Measurements from ENCODE around the gene UBAC2. TPM values are rescaled to one million over a fixed set of nuclear protein-coding genes. Genes with fewer than 3 reads are reported as not detected.

The UBAC2 gene
- total and polyA plus RNA-seq, 2 donors (not counting 3 experiments of a cell fraction or from before 2014, with no cell fraction given), result 45.7 to 54.4 TPM

GRCh38 chr13:99366075-99366987 lies 165.7 kb downstream of the UBAC2 start:
- FAIRE-seq (no peak), DNase-seq (ENCODE audit: low read depth, low spot score) (no peak)
- Histone ChIP-seq H3K9me3 (replicated peaks; ENCODE audit: control insufficient read depth, insufficient read depth, low read length) (no peaks in the 10 kb centered on the region), H3K9me1 (replicated peaks; ENCODE audit: control insufficient read depth, extremely low read depth, insufficient read depth, low read length) (no peaks in the 10 kb centered on the region), H3K9ac (replicated peaks; ENCODE audit: extremely low read depth, insufficient read depth, low read length) (no peak overlapping the region), H3K4me3 (replicated peaks in 1 of 3; ENCODE audit: insufficient read depth in 1 of 3, low read depth in 1 of 3, low read length in 3 of 3) (no peak overlapping the region), H4K20me1 (replicated peaks; ENCODE audit: control insufficient read depth, extremely low read depth, insufficient read depth, low read length) (no peaks in the 10 kb centered on the region), H3K27me3 (ENCODE audit: control insufficient read depth in 2 of 2, insufficient read depth in 2 of 2, low read length in 2 of 2) (no peaks in the 10 kb centered on the region), H3K79me2 (ENCODE audit: control insufficient read depth, insufficient read depth, low read length) (no peaks in the 10 kb centered on the region), H3K27ac (ENCODE audit: insufficient read depth, low read depth, low read length) (no peak overlapping the region), H3K4me1 (ENCODE audit: control insufficient read depth, extremely low read depth, insufficient read depth, low read length) (no peaks in the 10 kb centered on the region), H2AFZ (ENCODE audit: low read depth, low read length) (no peak overlapping the region), H3K4me2 (ENCODE audit: insufficient read depth, low read length) (no peak overlapping the region), H3K36me3 (ENCODE audit: control insufficient read depth in 2 of 2, extremely low read depth in 1 of 2, insufficient read depth in 2 of 2, low read length in 2 of 2) (no peaks in the 10 kb centered on the region)
- intact Hi-C loops (cut with micrococcal nuclease) (no loop called here), dilution Hi-C loops (cut with MboI; ENCODE audit: extremely low pct_ligation_motif_present, low sequenced_read_pairs) (no loop called here)
- ChIA-PET CTCF (interaction anchor here (1.6 to 1.9 kb wide), 2 partner anchors 15 to 97 kb away, joined by 6 to 7 read pairs; no protein-coding TSS in a partner anchor), POLR2A (no interaction called here)
- no TSS peak for BruUV-seq (replicated peaks)
- TF ChIP-seq EZH2 (IDR thresholded peaks at IDR 0.05; ENCODE audit: borderline replicate concordance, low read depth, low read length, severe bottlenecking) (no peak), JUN (IDR thresholded peaks at IDR 0.05; ENCODE audit: borderline replicate concordance, insufficient read depth, insufficient read length, low read depth) (no peak), POLR2AphosphoS5 (IDR thresholded peaks at IDR 0.05; ENCODE audit: insufficient read depth, low read depth, low read length) (no peak), FOS (IDR thresholded peaks at IDR 0.05; ENCODE audit: borderline replicate concordance, insufficient read depth, low read length) (no peak), CTCF (IDR thresholded peaks at IDR 0.05; ENCODE audit: extremely low read depth in 1 of 2, insufficient read depth in 1 of 2, low read depth in 1 of 2, low read length in 2 of 2) (no peak), MYC (IDR thresholded peaks at IDR 0.05; ENCODE audit: low read depth, low read length) (no peak), GATA2 (IDR thresholded peaks at IDR 0.05; ENCODE audit: insufficient read depth, insufficient read length, low read depth, low read length) (no peak), POLR2A (IDR thresholded peaks at IDR 0.05; ENCODE audit: low read depth, low read length) (no peak)
- TF ChIP-seq, protein P1, sequence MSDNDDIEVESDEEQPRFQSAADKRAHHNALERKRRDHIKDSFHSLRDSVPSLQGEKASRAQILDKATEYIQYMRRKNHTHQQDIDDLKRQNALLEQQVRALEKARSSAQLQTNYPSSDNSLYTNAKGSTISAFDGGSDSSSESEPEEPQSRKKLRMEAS (IDR thresholded peaks at IDR 0.05; ENCODE audit: insufficient read depth, insufficient read length), result no peak
